ENCODE results near the gene PAK5.
"Not testable (repeated sequence)": the region's sequence is repeated elsewhere in the genome, so short reads cannot be mapped to it uniquely, and the experiment has no call there.

PAK5 gene

DNA sequence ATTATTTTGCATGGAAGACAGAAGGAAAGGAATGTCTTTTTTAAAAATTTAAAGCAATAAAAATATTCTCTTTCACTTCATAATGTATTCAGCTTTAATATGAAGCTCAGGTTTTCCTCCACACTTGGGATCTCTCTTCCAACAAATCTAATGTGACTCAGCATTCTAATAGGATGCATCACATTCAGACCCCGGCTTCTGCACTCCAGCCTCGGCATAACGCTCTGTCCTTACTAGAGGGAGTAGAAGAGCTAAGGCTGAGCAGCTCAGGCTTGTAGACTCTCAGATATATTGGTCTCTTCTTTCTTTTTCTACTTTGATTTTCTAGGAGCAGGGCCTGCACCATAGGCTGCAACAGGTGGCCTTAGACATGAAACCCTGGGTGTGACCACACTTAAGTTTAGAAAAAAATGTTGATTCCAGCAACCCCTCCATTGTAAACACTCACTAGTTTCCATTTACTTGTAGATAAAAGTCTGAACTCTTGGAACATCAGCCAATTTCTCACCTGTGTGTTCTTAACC lies 161.7 kb downstream of the PAK5 start:
- Mint-ChIP-seq H3K4me1 (no peaks in the 10 kb centered on the region), H3K36me3 (no peaks in the 10 kb centered on the region), H3K9me3 (peaks cover 10% of the 10 kb centered on the region), H3K4me3 (no peak overlapping the region), H3K27ac (no peak overlapping the region)
- ATAC-seq = no peak
- DNase-seq (ENCODE audit: low spot score in 2 of 2) = no peak

DNA sequence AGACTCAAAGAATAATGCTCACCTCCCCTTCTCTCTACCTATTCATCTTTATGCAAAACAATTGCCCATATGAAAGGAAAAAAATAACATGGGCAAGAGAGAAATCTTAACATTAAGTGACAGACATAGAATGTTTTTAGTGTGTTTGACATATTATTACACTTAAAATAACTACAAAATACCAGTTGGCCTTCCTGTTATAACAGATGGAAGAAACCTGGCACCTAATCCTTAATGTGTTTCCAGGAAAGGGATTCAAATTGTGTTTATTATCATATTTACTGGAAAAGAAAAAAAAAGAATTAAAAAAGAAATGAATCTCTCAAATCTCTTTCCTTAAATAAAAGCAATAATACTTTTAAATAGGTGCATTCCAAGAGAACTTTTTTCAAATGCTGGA lies 165.9 kb downstream of the PAK5 start:
- H3K4me1 Mint-ChIP-seq = no peaks in the 10 kb centered on the region
- H3K36me3 Mint-ChIP-seq = no peaks in the 10 kb centered on the region
- H3K27ac Mint-ChIP-seq = no peak overlapping the region
- no peak for ATAC-seq
- no peak for DNase-seq (ENCODE audit: low spot score in 2 of 2)
- peaks cover 7% of the 10 kb centered on the region for H3K9me3 Mint-ChIP-seq
- no peak overlapping the region for H3K4me3 Mint-ChIP-seq

GRCh38 chr20:9672027-9672426 lies 166.8 kb downstream of the PAK5 start:
- peaks cover 7% of the 10 kb centered on the region for H3K9me3 Mint-ChIP-seq
- ATAC-seq = no peak
- no peak overlapping the region for H3K27ac Mint-ChIP-seq

DNA sequence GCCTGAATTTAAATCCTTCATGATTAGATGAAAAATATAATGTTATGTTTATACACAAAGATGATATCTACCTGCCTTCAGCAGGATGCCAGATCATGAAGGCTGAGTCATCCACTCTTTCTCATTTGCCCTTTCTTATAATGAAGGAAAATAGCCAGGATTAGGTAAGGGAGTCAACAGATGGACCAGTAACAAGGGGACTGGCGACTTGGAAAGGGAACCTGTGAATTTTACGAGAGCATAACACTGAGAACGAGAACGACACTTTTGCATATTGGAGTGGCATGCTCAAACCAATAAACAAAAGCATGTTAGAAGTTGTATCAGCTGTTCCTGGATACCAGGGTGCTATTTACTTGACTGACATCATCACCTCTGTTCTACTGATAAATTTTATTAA lies 170.5 kb downstream of the PAK5 start:
- H3K9me3 Mint-ChIP-seq = peaks cover 3% of the 10 kb centered on the region
- H3K36me3 Mint-ChIP-seq = no peaks in the 10 kb centered on the region
- H3K4me3 Mint-ChIP-seq = no peak overlapping the region
- H3K4me1 Mint-ChIP-seq = no peaks in the 10 kb centered on the region
- H3K27ac Mint-ChIP-seq = no peak overlapping the region
- no peak for ATAC-seq
- no peak for DNase-seq (ENCODE audit: low spot score in 2 of 2)

More at GRCh38 chr20:9672027-9672426, 166.8 kb downstream of the PAK5 start:
- DNase-seq (ENCODE audit: low spot score in 2 of 2) = no peak
- H3K36me3 Mint-ChIP-seq = no peaks in the 10 kb centered on the region
- H3K4me1 Mint-ChIP-seq = no peaks in the 10 kb centered on the region
- no peak overlapping the region for H3K4me3 Mint-ChIP-seq

- H3K27ac Mint-ChIP-seq = no peak overlapping the region
- H3K9me3 Mint-ChIP-seq = peaks cover 5% of the 10 kb centered on the region
These were observed 175.5 kb downstream of the PAK5 start for GRCh38 chr20:9663423-9663822.

GRCh38 chr20:9660236-9660868 lies 178.5 kb downstream of the PAK5 start:
- no peak for DNase-seq (ENCODE audit: low spot score in 2 of 2)
- no peak for ATAC-seq
- Mint-ChIP-seq H3K36me3 (no peaks in the 10 kb centered on the region), H3K9me3 (peaks cover 7% of the 10 kb centered on the region), H3K4me1 (no peaks in the 10 kb centered on the region), H3K27ac (no peak overlapping the region), H3K4me3 (no peak overlapping the region)

More at GRCh38 chr20:9663423-9663822, 175.5 kb downstream of the PAK5 start:
- H3K36me3 Mint-ChIP-seq = no peaks in the 10 kb centered on the region
- DNase-seq (ENCODE audit: low spot score in 2 of 2) (no peak), ATAC-seq (no peak)
- no peaks in the 10 kb centered on the region for H3K4me1 Mint-ChIP-seq
- H3K4me3 Mint-ChIP-seq = no peak overlapping the region

DNA sequence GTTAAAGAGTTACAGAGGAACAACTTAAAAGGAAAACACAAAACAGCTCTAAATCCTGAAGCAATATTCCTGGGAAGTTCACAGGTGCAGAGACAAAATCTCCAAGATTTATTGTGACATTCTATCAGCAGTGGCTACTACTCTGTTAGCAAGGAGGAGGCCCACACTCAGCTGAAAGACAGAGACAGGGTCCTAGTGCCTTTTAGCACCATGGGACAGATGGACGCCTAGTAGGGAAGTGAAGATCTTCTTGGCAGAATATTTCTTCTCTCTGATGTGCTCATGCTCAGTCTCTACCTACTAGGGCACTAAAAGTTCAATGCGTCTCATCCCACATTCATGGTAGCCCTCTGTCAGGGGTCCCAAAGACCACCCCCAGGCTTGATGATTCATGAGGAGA lies 191.1 kb downstream of the PAK5 start:
- H3K27ac Mint-ChIP-seq = no peak overlapping the region
- no peaks in the 10 kb centered on the region for H3K36me3 Mint-ChIP-seq
- H3K9me3 Mint-ChIP-seq = no peaks in the 10 kb centered on the region
- no peak for DNase-seq (ENCODE audit: low spot score in 2 of 2)
- ATAC-seq = no peak
- H3K4me1 Mint-ChIP-seq = no peaks in the 10 kb centered on the region
- no peak overlapping the region for H3K4me3 Mint-ChIP-seq

DNA sequence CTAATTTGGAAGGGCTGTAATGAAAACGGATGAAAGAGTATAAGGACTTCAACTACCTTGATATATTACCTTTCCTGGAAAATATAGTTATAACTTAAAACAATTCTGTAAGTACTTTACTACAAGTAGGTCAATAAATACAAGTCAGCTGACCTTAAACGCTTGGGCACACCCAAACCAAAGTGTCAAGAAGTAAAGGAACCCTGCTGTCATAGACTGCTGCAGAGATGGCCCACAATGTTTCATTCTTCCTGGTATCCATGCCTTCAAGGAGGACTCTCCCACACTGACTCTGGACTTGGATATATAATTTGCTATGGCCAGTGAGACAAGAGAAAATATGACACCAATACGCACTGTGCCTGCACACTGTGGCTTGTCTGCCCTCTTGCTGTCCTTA lies 192.5 kb downstream of the PAK5 start:
- no peaks in the 10 kb centered on the region for H3K36me3 Mint-ChIP-seq
- DNase-seq (ENCODE audit: low spot score in 2 of 2) = no peak
- H3K9me3 Mint-ChIP-seq = no peaks in the 10 kb centered on the region
- H3K27ac Mint-ChIP-seq = no peak overlapping the region
- H3K4me1 Mint-ChIP-seq = no peaks in the 10 kb centered on the region
- no peak overlapping the region for H3K4me3 Mint-ChIP-seq
- no peak for ATAC-seq

DNA sequence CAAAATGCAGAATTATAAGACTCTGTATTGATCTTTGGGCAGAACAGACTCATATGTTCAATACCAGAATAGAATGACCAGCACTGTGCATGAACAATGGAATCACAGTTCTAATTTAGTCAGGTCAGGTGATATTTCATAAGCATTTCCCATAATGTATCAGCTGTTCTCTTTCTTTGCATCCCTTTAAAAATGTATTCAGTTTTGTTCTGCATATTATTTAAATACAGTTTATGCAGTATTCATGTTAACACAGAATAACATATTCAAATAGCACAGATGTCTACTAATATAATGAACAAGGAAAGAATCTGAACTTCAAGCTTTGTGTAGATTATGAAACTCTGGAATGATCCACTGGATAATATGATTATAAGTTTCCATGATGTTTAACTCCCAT lies 196.0 kb downstream of the PAK5 start:
- DNase-seq (ENCODE audit: low spot score in 2 of 2) (no peak), ATAC-seq (no peak)
- Mint-ChIP-seq H3K4me1 (no peaks in the 10 kb centered on the region), H3K27ac (no peak overlapping the region), H3K36me3 (no peaks in the 10 kb centered on the region), H3K9me3 (peaks cover 2% of the 10 kb centered on the region), H3K4me3 (no peak overlapping the region)

DNA sequence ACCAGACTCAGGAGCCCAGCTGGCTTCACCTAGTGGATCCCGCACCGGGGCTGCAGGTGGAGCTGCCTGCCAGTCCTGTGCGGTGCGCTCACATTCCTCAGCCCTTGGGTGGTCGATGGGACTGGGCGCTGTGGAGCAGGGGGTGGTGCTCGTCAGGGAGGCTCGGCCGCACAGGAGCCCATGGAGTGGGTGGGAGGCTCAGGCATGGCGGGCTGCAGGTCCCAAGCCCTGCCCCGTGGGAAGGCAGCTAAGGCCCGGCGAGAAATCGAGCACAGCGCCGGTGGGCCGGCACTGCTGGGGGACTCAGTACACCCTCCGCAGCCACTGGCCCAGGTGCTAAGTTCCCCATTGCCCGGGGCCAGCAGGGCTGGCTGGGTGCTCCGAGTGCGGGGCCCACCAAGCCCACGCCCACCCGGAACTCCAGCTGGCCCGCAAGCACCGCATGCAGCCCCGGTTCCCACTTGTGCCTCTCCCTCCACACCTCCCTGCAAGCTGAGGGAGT lies 197.3 kb downstream of the PAK5 start:
- not testable (repeated sequence) for H3K4me1 Mint-ChIP-seq; H3K4me3 Mint-ChIP-seq; ATAC-seq; DNase-seq (ENCODE audit: low spot score in 2 of 2); H3K9me3 Mint-ChIP-seq; H3K27ac Mint-ChIP-seq; H3K36me3 Mint-ChIP-seq

DNA sequence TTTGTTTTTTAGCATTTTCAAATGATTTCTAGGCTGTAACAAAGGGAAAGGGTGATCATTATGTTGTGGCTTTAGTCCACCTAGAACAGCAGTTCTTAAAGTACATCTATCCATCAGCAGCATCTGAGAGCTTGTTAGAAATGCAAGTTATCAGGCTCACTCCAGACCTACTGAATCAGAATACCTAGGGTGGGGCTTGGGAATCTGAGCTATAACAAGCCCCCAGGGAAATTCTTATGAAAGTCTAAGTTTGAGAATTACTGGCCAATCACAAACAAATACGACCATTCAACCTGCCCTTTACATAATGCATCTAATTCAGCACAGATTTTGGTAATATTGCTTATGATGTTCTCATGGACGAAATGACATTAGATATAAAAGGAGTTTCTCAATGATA lies 201.0 kb downstream of the PAK5 start:
- Mint-ChIP-seq H3K36me3 (no peaks in the 10 kb centered on the region), H3K9me3 (peaks cover 2% of the 10 kb centered on the region), H3K4me3 (no peak overlapping the region), H3K4me1 (no peaks in the 10 kb centered on the region), H3K27ac (no peak overlapping the region)
- ATAC-seq (no peak), DNase-seq (ENCODE audit: low spot score in 2 of 2) (no peak)

DNA sequence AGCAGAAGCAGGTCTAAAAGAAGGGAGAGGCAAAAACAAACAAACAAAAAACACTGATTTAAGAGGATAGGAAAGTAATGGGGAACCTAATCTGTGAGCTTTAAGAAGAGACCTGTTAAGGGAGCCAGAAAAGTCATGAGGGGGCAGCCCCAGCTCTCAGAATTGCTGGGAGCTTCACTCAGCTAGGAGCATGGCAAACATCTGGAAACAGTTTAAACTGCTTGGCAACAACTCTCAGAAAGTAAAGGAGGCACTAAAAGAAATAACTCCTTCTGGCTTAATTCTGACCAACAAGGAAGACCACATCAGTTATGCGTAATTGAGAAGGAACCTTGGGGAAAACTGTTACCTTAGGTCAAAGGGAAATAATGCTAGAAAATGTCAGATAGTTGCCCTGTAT lies 203.1 kb downstream of the PAK5 start:
- Mint-ChIP-seq H3K9me3 (peaks cover 2% of the 10 kb centered on the region), H3K4me1 (no peaks in the 10 kb centered on the region), H3K36me3 (no peaks in the 10 kb centered on the region), H3K27ac (no peak overlapping the region), H3K4me3 (no peak overlapping the region)
- ATAC-seq (no peak), DNase-seq (ENCODE audit: low spot score in 2 of 2) (no peak)

- DNase-seq (ENCODE audit: low spot score in 2 of 2) (no peak), ATAC-seq (no peak)
- Mint-ChIP-seq H3K36me3 (no peaks in the 10 kb centered on the region), H3K27ac (no peak overlapping the region), H3K4me3 (no peak overlapping the region), H3K4me1 (no peaks in the 10 kb centered on the region), H3K9me3 (no peaks in the 10 kb centered on the region)
These were observed 204.5 kb downstream of the PAK5 start for GRCh38 chr20:9634327-9634726.

DNA sequence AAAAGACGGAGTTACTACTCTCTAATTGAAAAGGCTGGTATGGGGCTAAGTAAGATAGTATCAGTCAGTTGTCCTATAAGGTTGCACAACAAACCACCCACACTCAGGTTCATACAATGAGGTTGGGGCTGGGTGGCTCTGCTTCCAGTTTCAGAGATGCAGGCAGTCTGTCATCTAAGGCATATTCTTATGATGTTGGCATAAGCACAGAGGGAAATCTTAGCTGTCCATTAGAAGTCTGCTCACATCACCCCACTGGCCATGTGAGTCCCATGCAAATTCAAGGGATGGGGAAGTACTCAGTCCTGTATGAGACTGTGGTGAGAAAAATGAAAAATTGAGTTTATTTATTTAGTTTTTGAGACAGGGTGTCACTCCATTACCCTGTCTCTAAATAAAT lies 205.9 kb downstream of the PAK5 start:
- H3K36me3 Mint-ChIP-seq = no peaks in the 10 kb centered on the region
- DNase-seq (ENCODE audit: low spot score in 2 of 2) (no peak), ATAC-seq (no peak)
- H3K9me3 Mint-ChIP-seq = no peaks in the 10 kb centered on the region
- no peak overlapping the region for H3K27ac Mint-ChIP-seq
- H3K4me1 Mint-ChIP-seq = no peaks in the 10 kb centered on the region
- no peak overlapping the region for H3K4me3 Mint-ChIP-seq

DNA sequence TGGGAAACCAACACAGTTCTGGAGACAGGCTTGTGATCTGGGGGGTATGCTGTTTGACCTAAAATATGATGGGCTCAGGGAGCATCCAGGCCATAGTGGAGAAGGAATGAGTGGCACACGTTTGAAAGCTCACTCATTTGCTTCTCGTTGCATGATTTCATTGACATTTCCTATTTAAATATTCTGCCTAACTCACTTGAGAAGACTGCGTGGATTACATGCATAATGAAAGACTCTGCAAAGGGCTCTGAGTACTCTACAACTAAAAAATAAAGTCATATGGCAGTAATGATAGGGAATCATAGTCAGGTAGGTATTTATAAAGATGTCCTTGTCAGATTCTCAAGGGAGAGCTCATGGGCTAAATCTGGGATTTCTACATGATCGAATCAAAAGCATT lies 206.6 kb downstream of the PAK5 start:
- Mint-ChIP-seq H3K36me3 (no peaks in the 10 kb centered on the region), H3K27ac (no peak overlapping the region), H3K4me1 (no peaks in the 10 kb centered on the region), H3K4me3 (no peak overlapping the region), H3K9me3 (no peaks in the 10 kb centered on the region)
- DNase-seq (ENCODE audit: low spot score in 2 of 2) = no peak
- ATAC-seq = no peak

DNA sequence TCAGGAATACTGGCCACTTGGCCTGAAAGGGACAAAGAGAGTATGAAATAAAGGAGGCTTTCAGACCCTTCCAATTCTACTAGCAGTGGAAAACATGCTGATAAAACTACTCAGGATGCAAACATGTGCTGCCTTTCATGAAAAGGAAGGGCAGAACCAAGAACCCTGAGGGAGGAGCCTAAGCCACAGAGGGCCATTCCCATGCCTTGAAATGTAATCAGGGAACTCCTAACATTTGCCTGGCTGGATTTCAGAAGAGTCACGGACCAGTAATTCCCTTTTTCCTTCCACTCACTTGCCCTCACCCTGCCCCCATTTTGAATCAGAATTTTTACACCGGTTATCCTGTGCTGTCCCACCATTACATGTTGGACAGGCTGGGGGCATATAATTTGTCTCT lies 208.3 kb downstream of the PAK5 start:
- ATAC-seq = no peak

More for the DNA sequence above, 208.3 kb downstream of the PAK5 start:
- Mint-ChIP-seq H3K4me1 (no peaks in the 10 kb centered on the region), H3K4me3 (no peak overlapping the region), H3K27ac (no peak overlapping the region), H3K36me3 (no peaks in the 10 kb centered on the region), H3K9me3 (no peaks in the 10 kb centered on the region)
- DNase-seq (ENCODE audit: low spot score in 2 of 2) = no peak

Data from stimulated activated effector memory CD8-positive, alpha-beta T cell treated with anti-CD3 and anti-CD28 coated beads, Interleukin-12 subunit alpha, Interleukin-12 subunit beta, amount 100 ng/mL, for 72 hours (primary cell).